SU-DHL-6 (cell line): Measurements from ENCODE around the gene ZNF184.

Source experiments
- CTCF ChIP-seq: fragments of 200-600 bp; sonication (generic); IDR thresholded peaks from one replicate; pipeline ENCODE4 v1.5.1; 2017; ENCODE audit warnings: antibody characterized with exemption, mild to moderate bottlenecking, low read length, moderate library complexity; ENCODE audit not compliant: insufficient read depth, poor library complexity, severe bottlenecking
- EZH2phosphoT487 ChIP-seq: fragments of 200-600 bp; sonication (generic), shearing (Covaris generic); conservative IDR thresholded peaks from 2 replicates; pipeline ENCODE4 v1.6.1; 2018; ENCODE audit warnings: mild to moderate bottlenecking, antibody characterized with exemption, low read length, moderate library complexity, mixed read lengths

- TF ChIP-seq CTCF (no peak), EZH2phosphoT487 (no peak)
These were observed 31.9 kb downstream of the ZNF184 start for GRCh38 chr6:27441001-27441400.
